GM23338 (cell line): ENCODE data around the gene KRT7.

Experiments used
- CREB1 ChIP-seq: fragments of 250-450 bp; sonication (Bioruptor Pico); IDR thresholded peaks from 2 replicates; pipeline ENCODE4 v1.5.0; 2020; ENCODE audit warnings: low read depth, mild to moderate bottlenecking, moderate library complexity
- CTCF ChIP-seq, 2 experiments: fragments of 200-600 bp in 1 of 2; sonication (generic) in 1 of 2; conservative IDR thresholded peaks; 2 replicates each; pipeline versions ENCODE4 v1.5.1 to v1.6.1; 2016 to 2017; ENCODE audit warnings: antibody characterized with exemption in 2 of 2, low read depth in 2 of 2, mild to moderate bottlenecking in 2 of 2, moderate library complexity in 1 of 2
- EZH2 ChIP-seq: fragments of 200-600 bp; sonication (generic); IDR thresholded peaks from one replicate; pipeline ENCODE4 v1.8.0; 2017; ENCODE audit warnings: antibody characterized with exemption, mild to moderate bottlenecking, low read depth; ENCODE audit not compliant: unreplicated experiment
- EZH2phosphoT487 ChIP-seq: fragments of 200-600 bp; sonication (generic); IDR thresholded peaks from one replicate; pipeline ENCODE4 v1.8.1; 2018; ENCODE audit warnings: antibody characterized with exemption; ENCODE audit not compliant: unreplicated experiment
- REST ChIP-seq: IDR thresholded peaks from one replicate; pipeline ENCODE4 v1.6.1; 2018; ENCODE audit warnings: antibody characterized with exemption; ENCODE audit not compliant: unreplicated experiment
- STAT1 ChIP-seq: IDR thresholded peaks from one replicate; pipeline ENCODE4 v1.6.1; 2016; ENCODE audit warnings: antibody characterized with exemption; ENCODE audit not compliant: unreplicated experiment

GRCh38 chr12:52249511-52250047 is 16.5 kb downstream of the KRT7 start:
- TF ChIP-seq CTCF (conservative IDR thresholded peaks at IDR 0.05; ENCODE audit: low read depth in 2 of 2) (no peak), STAT1 (no peak), EZH2 (no peak), REST (no peak), CREB1 (CRISPR knock-in tag) (no peak), EZH2phosphoT487 (no peak)
